SJCRH30 (cell line): ENCODE data around the gene JAZF1. TPM values are rescaled to one million over a fixed set of nuclear protein-coding genes. Genes with fewer than 3 reads are reported as not detected.
A peak's percentile ranks its signal among the peaks of the same experiment; 100 is the strongest.

Experiments
- DNase-seq, 2 experiments: peaks; one replicate each; pipeline ENCODE4 v3.0.0-alpha.2; 2015 to 2020
- H3K27ac ChIP-seq: fragments of 250-450 bp; sonication (Bioruptor Pico); 2 replicates; pipeline ENCODE4 v1.5.1; 2020; ENCODE audit warnings: mild to moderate bottlenecking, moderate library complexity
- H3K27me3 ChIP-seq: fragments of 250-450 bp; sonication (Bioruptor Pico); 2 replicates; pipeline ENCODE4 v1.5.1; 2020; ENCODE audit warnings: mild to moderate bottlenecking, moderate library complexity
- H3K36me3 ChIP-seq: fragments of 250-450 bp; sonication (Bioruptor Pico); 2 replicates; pipeline ENCODE4 v1.5.1; 2020; ENCODE audit warnings: mild to moderate bottlenecking, moderate library complexity
- H3K4me1 ChIP-seq: fragments of 250-450 bp; sonication (Bioruptor Pico); 2 replicates; pipeline ENCODE4 v1.5.1; 2020; ENCODE audit warnings: mild to moderate bottlenecking, moderate library complexity
- H3K4me3 ChIP-seq: fragments of 250-450 bp; sonication (Bioruptor Pico); 2 replicates; pipeline ENCODE4 v1.5.1; 2020; ENCODE audit warnings: mild to moderate bottlenecking, moderate library complexity
- H3K9me3 ChIP-seq: fragments of 250-450 bp; sonication (Bioruptor Pico); replicated peaks from 2 replicates; pipeline ENCODE4 v1.5.1; 2020; ENCODE audit warnings: mild to moderate bottlenecking, moderate library complexity
- total RNA-seq: library from RNA; depleted of rRNA; stranded (reverse); fragments of >200 nt; shearing (Covaris generic); gene quantifications from 2 replicates; pipeline ENCODE4 v1.2.3, GENCODE V29; 2014

Gene JAZF1
- total RNA-seq, 1 experiment from 2014 or later: 10.5 TPM

DNA sequence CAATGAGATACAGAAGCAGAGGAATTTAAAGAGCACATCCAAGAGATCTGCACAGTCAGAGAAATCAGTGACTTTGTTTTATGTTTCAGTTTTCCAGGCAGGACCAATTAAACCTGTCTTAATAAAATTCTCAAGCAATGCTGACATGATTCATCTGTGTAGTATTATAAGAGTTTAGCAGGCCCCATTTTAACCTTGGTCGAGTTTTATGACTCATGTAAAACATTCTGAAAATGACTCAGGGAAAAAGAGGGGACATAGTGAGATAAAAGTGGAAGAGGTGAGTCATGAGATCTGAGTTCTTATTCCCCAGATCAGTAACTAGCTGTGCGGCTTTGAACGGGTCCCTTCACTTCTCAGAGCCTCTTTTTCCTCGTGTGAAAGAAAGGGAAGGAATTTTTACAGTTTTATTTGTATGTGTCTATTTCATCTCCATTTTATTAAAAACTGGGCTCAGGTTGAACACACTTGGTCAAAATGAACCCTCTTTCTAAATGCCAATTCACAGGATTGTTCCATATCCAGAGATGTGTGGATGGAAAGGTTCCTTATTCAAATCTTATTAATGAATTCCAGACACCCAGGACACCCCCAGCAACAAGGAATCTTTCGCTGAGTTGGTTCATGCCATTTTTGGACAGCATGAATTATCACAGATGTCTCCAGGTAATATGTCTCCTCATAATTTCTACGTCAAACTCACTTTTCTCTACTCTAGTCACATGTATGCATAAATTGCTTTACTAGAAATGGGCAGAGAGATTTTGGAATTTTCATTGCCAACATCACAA is 143.2 kb downstream of the JAZF1 start:
- Histone ChIP-seq H3K27ac (no peak overlapping the region), H3K36me3 (no peaks in the 10 kb centered on the region), H3K4me1 (0 out of 2 replicates have a peak, but pooled peaks cover 4% of the 10 kb centered on the region), H3K27me3 (no peaks in the 10 kb centered on the region), H3K4me3 (no peak overlapping the region), H3K9me3 (no peaks in the 10 kb centered on the region)
- peak in 1 of 2 experiments; percentile 30 for DNase-seq

DNA sequence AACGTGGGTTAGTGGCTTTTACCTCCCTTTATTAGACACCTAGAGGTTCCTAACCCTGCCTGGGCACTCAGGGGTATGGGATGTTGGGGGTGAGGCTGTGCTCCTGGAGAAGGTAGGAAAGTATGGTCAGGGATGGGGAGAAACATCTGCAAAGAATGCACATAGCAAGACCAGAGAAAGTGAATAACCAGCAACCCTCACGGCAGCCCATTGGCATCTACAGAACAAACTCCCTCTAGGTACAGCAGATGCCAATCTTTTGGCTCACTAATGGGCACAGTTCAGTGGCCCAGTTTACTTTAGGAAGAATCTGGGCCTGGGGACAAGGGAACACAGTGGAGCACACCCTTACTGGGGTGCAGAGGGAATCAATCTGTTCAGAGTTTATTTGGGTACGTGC is 143.9 kb downstream of the JAZF1 start:
- H3K36me3 ChIP-seq: no peaks in the 10 kb centered on the region
- H3K4me1 ChIP-seq: 0 out of 2 replicates have a peak, but pooled peaks cover 4% of the 10 kb centered on the region
- no peaks in the 10 kb centered on the region for H3K27me3 ChIP-seq
- no peak overlapping the region for H3K4me3 ChIP-seq
- H3K27ac ChIP-seq: no peak overlapping the region
- H3K9me3 ChIP-seq: no peaks in the 10 kb centered on the region
- no peak for DNase-seq

DNA sequence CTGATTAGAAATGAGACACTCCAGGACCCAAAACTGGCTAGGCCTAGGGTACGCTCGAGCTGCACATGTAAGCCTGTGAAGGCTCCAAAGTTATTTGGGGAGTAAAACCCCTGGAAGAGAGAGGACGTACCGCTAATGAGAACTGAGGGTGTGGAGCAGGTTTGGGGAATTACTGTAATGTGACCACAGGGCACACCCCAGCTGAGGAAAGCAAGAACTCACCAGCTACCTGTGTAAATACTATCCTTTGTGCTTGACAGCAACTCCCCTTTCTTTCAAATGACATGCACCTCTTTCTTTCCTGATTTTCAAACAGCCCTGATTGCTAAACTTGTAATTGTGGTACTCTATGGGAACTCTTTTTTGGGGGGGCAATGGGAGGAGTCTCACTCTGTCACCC is 147.2 kb downstream of the JAZF1 start:
- no peak overlapping the region for H3K4me3 ChIP-seq
- 0 out of 2 replicates have a peak, but pooled peaks cover 4% of the 10 kb centered on the region for H3K4me1 ChIP-seq
- H3K9me3 ChIP-seq: no peaks in the 10 kb centered on the region
- H3K36me3 ChIP-seq: no peaks in the 10 kb centered on the region
- DNase-seq: no peak
- no peaks in the 10 kb centered on the region for H3K27me3 ChIP-seq
- H3K27ac ChIP-seq: no peak overlapping the region

DNA sequence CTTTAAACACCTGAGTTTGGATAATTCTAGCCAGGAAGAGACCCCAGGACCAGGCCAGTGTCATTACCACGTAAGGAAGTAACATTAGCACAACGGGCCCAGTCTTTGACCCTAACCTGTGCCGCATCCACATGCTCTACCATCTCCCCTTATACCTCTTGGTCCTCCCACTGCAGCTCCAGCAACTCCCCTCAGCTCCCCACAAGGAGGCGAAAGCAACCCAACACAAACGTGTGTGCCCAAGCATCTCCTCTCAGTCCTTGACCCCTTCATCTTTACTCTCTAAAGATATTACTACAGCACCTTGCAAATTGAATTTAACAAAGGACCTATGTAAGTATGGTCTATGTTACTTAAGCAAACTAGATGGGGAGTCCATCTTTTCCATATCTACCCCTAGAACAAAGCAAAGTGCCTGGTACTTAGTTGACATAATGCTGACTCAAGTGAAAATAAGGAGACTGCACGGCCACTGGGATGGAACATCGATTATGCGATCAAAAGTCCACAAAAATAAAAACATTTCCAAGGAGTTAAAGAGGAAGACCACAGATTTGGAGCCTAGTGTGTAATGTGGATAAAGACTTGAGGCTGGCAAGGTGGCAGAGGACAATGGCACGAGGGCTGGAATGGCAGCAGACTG is 147.7 kb downstream of the JAZF1 start:
- Histone ChIP-seq H3K9me3 (no peaks in the 10 kb centered on the region), H3K36me3 (no peaks in the 10 kb centered on the region), H3K27me3 (no peaks in the 10 kb centered on the region), H3K27ac (no peak overlapping the region), H3K4me1 (0 out of 2 replicates have a peak, but pooled peaks cover 4% of the 10 kb centered on the region), H3K4me3 (no peak overlapping the region)
- no peak for DNase-seq

DNA sequence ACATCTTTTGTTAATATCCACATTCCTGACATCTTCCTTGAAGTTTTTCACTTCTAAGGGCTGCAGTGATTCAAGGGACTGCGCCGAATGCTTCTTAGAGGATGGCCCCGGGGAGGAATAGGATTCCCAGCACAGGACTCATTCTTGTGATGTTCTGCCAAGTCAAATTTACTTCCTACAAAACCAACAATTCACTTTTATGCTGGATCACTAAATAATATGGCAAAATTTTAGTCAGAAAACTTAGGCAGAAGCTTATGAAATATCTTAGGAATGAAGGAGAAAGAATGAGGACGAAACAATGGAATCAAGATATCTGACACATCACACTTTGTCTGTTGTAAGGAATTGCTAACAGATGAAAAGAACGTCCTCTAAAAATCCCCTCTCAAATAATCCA is 151.5 kb downstream of the JAZF1 start:
- no peaks in the 10 kb centered on the region for H3K9me3 ChIP-seq
- H3K4me1 ChIP-seq: no peaks in the 10 kb centered on the region
- DNase-seq: no peak
- no peak overlapping the region for H3K27ac ChIP-seq
- H3K27me3 ChIP-seq: no peaks in the 10 kb centered on the region
- H3K36me3 ChIP-seq: no peaks in the 10 kb centered on the region
- no peak overlapping the region for H3K4me3 ChIP-seq

DNA sequence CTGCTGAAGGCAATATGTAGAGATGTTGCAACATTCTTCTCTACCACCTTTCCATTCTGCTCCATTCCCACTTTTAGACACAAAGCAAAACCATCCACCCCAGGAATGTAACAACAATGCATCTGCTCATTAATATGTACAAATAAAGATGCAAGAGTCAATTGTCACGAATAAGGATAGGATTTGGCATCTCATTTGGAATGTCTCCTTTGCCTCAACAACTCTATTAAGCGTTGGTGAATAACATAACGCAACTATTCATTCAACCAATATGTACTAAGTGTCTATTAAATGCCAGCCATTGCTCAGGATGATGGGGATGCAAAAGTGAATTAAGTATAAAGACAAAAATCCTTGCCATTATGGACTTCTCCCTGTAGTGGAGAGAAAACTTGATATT is 152.1 kb downstream of the JAZF1 start:
- H3K4me1 ChIP-seq: no peaks in the 10 kb centered on the region
- H3K4me3 ChIP-seq: no peak overlapping the region
- DNase-seq: no peak
- H3K36me3 ChIP-seq: no peaks in the 10 kb centered on the region
- H3K27me3 ChIP-seq: no peaks in the 10 kb centered on the region
- H3K27ac ChIP-seq: no peak overlapping the region
- H3K9me3 ChIP-seq: no peaks in the 10 kb centered on the region

DNA sequence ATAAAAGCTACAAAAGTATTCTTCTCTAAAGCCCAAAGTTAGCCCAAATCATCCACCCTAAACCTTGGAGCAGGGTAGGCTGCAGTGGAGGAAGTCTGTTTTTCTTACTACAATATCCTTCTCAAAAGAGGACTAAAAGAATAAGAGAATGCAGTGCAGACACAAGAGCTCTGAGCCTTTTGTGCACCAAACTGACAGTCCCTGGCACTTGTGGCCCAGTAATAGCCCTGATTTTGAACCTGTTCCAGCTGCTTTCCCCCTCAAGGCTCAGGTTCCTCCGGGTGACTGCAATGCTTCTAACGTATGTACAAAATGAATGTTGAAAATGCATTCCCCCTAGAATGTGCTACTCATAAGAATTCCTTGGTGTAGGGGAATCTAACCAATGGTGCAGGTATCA is 154.4 kb downstream of the JAZF1 start:
- Histone ChIP-seq H3K4me3 (no peak overlapping the region), H3K27me3 (no peaks in the 10 kb centered on the region), H3K36me3 (no peaks in the 10 kb centered on the region), H3K4me1 (no peaks in the 10 kb centered on the region), H3K27ac (no peak overlapping the region), H3K9me3 (no peaks in the 10 kb centered on the region)
- DNase-seq: no peak

DNA sequence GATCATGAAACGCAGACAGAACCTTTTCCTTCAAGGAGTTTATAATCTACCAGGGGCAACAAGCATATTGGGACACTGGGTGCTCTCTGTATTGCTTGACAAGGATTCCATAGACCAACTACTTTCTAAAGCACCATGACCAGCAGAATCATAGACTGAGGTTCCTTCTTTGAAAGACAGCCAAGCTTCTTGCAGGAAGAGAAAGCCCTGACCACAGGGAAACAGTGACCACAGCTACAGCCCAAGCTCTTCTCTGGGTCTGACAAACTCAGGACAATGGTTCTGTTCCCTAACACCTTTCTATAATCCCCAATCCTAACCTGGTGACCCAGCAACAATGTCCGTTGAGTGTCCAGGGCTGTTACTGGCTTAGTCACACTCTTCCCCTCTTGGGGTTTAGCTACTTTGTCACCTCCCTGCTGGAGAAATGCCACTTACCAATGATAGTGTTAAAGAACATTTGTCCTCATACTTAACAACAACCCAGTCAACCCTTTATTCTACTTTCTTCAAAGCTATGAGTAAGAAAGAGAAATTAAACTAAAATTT is 155.7 kb downstream of the JAZF1 start:
- H3K36me3 ChIP-seq: no peaks in the 10 kb centered on the region
- H3K27me3 ChIP-seq: no peaks in the 10 kb centered on the region
- DNase-seq: no peak
- peaks cover 4% of the 10 kb centered on the region for H3K4me1 ChIP-seq
- H3K4me3 ChIP-seq: no peak overlapping the region
- no peak overlapping the region for H3K27ac ChIP-seq
- no peaks in the 10 kb centered on the region for H3K9me3 ChIP-seq

DNA sequence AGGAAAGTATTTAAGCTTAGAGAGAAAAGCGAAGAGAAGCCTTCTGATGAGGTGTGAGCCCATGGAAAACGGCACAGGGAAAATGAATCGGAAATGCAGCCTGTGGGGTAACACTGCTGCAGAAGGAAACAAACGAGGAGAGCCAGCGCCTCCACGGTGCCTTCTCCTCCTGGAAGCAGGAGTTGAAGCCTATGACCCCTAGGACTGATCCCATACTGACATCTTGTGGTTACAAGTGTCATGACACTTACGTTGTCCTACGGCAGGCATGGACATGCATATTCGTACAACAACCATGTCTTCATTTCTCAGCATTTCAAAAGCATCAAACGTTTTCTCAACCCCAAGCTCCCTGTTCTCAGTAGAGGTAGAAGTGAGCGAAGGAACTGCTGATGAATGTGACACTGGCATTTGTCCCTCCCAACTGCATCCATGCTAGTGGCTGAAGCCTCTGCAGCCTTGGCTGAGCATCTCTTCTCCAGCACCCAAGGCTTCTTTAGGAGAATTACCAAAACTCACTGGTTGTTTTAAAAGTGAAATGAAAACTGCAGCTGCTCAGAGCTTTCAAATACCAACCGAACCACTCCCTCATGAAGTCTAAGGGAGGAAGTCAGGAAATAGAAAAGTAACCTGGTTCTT is 160.2 kb downstream of the JAZF1 start:
- peak; percentile 82 to 93 for DNase-seq
- Histone ChIP-seq H3K4me3 (no peak overlapping the region), H3K27ac (no peak overlapping the region), H3K4me1 (peaks cover 28% of the 10 kb centered on the region), H3K36me3 (no peaks in the 10 kb centered on the region), H3K9me3 (no peaks in the 10 kb centered on the region), H3K27me3 (no peaks in the 10 kb centered on the region)

DNA sequence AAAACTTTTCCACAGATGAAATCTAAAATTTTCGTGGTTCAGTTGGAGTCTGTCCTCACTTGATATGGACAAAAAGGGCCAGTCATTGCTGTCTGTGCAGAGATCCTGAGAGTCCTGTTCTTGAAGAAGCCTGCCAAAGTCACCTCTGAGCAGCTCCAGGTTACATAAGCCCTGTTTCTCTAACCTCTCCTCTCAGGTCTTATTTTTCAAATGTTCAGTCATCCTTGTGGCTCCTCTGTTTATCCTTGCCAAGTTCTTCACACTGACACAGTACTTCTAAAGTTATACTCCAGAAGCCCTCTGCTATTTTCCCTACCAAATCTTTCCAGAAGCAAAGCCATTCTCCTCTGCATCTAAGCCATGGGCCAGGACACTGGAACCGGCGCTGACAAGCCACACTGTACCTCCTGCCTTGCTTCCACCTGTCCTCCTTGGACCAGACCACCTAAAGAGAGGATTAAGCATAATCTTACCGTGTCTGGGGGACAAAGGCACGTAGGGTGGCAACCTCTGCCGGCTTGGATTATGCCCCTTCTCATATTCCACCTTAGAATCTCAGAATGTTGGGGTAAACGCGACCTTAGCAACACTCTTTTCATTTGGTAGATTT is 161.6 kb downstream of the JAZF1 start:
- DNase-seq: peak; percentile 64 to 82
- Histone ChIP-seq H3K4me1 (peaks cover 28% of the 10 kb centered on the region), H3K27ac (peak overlapping the region; percentile 41; the same call in 1 of the 2 replicates), H3K4me3 (0 out of 2 replicates have a peak overlapping the region, but pooled peaks have one; percentile 1), H3K9me3 (no peaks in the 10 kb centered on the region), H3K27me3 (no peaks in the 10 kb centered on the region), H3K36me3 (no peaks in the 10 kb centered on the region)

DNA sequence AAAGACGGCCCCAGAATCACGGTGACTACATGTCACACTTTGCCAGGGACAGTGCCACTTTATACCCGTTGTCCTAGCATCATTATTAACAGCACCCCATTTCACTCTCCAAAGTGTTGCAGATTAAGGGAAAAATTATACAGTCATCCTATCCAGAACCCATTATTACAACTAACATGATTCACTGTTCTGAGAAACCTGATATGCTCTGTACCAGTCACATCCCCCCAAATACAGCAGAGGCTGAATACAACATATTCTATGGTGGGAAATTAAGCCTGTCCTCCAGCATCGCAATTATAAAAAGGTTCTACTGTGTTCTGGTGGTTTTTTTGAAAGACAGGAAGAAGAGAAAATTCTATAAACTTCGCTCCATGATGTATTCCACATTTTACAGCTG is 162.1 kb downstream of the JAZF1 start:
- Histone ChIP-seq H3K4me3 (0 out of 2 replicates have a peak overlapping the region, but pooled peaks have one; percentile 1), H3K27ac (peak overlapping the region; percentile 41; the same call in 1 of the 2 replicates), H3K36me3 (no peaks in the 10 kb centered on the region), H3K4me1 (peaks cover 28% of the 10 kb centered on the region), H3K27me3 (no peaks in the 10 kb centered on the region), H3K9me3 (no peaks in the 10 kb centered on the region)
- DNase-seq: peak in 1 of 2 experiments; percentile 58

DNA sequence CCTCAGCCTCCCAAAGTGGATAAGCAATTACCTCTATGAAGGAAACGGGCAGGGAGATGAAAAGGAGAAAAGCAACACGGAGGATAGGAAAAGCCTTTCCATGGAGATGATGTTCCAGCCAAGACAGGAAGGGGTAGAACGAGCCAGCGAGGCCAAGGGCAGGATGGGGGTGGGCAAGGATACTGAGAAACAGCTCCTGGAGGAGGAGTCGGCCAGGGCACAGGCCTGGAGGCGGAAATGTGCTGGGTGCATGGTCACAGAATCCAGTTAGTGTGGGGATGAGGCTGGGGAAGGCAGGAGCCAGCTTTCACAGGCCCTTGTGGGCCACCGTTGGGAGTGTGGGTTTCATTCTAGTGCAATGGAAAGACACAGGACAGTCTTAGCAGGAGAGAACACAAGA is 162.6 kb downstream of the JAZF1 start:
- H3K4me1 ChIP-seq: peaks cover 28% of the 10 kb centered on the region
- H3K27ac ChIP-seq: peak overlapping the region; percentile 41; the same call in 1 of the 2 replicates
- no peaks in the 10 kb centered on the region for H3K9me3 ChIP-seq
- no peaks in the 10 kb centered on the region for H3K27me3 ChIP-seq
- DNase-seq: peak in 1 of 2 experiments; percentile 38
- H3K4me3 ChIP-seq: no peak overlapping the region
- no peaks in the 10 kb centered on the region for H3K36me3 ChIP-seq

DNA sequence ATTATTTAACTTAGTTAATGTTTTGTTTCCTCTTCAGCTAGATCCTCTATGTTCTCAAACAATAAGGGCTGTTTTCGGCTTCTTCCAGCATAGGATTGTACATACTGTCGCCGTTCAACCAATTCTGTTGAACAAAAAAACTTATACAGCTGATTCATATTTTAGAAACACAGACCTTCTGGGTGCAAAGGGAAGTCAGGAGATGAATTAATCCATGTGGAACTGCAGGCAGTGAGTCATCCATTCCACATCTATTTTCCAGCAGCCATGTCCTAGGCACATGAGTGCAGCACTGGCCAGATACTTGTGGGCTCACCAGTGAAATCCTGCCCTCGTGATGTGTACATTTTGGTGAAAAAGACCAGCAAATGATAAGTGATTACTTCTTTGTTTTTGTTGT is 163.2 kb downstream of the JAZF1 start:
- no peaks in the 10 kb centered on the region for H3K36me3 ChIP-seq
- DNase-seq: no peak
- H3K9me3 ChIP-seq: no peaks in the 10 kb centered on the region
- no peaks in the 10 kb centered on the region for H3K27me3 ChIP-seq
- H3K27ac ChIP-seq: no peak overlapping the region
- H3K4me1 ChIP-seq: peaks cover 28% of the 10 kb centered on the region
- H3K4me3 ChIP-seq: no peak overlapping the region

DNA sequence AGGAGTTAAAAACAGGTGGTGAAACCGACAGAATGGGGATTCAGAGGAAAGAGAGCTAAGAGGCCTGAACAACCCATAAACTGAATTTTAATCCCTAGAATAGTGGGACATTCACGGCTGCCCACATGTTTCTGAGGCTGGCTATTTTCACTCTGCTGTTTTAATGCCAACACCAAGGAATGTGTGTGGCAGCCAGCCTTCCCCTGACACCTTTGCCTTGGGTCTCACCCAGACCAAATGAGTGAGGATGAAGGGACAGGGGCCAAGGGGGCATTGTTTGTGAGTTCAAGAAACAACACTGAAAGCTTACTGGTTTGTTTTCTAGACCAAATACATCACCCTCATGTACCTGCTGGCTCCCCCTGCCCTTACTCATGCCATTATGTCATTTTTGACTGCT is 164.3 kb downstream of the JAZF1 start:
- no peaks in the 10 kb centered on the region for H3K36me3 ChIP-seq
- H3K27me3 ChIP-seq: no peaks in the 10 kb centered on the region
- no peaks in the 10 kb centered on the region for H3K9me3 ChIP-seq
- peaks cover 28% of the 10 kb centered on the region for H3K4me1 ChIP-seq
- H3K27ac ChIP-seq: no peak overlapping the region
- DNase-seq: no peak
- no peak overlapping the region for H3K4me3 ChIP-seq
